Peyer's patch (tissue), 4 donors: ENCODE measurements around the gene CUBN.
A peak's percentile ranks its signal among the peaks of the same experiment; 100 is the strongest.

Experiments used
- POLR2A ChIP-seq, 2 donors: fragments of 450-650 bp; IDR thresholded peaks; one replicate each; pipeline ENCODE4 v1.5.1; 2017; ENCODE audit warnings: antibody characterized with exemption in 2 of 2, mild to moderate bottlenecking in 2 of 2, moderate library complexity in 2 of 2
- TF ChIP-seq, protein P1 (sequence below), 6 experiments: fragments of 450-650 bp in 4 of 6; fragments of 200-600 bp in 2 of 6; sonication (generic) in 1 of 6; IDR thresholded peaks; one replicate each; pipeline ENCODE4 v1.5.1; 2017 to 2019; ENCODE audit warnings: antibody characterized with exemption in 6 of 6, mild to moderate bottlenecking in 3 of 6, moderate library complexity in 1 of 6

DNA sequence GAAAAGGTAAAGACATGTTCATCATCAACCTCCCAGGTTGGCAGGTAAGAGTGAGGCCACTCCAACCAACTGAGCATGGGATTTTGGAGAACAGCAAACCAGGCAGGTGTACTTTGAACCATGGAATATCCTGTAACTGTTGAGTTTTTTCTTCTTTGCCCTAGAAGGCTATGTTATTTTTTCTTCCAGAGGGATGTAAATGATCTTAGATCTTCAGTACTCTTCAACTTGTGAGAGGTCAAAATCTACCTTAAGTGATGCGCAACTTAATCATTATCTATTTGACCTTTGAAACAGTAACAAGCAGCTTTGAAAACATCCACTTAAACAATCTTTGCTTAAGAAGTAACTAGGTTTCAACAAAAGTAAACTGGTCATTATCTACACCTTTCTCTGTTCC lies at the start of gene CUBN:
- TF ChIP-seq, protein P1, sequence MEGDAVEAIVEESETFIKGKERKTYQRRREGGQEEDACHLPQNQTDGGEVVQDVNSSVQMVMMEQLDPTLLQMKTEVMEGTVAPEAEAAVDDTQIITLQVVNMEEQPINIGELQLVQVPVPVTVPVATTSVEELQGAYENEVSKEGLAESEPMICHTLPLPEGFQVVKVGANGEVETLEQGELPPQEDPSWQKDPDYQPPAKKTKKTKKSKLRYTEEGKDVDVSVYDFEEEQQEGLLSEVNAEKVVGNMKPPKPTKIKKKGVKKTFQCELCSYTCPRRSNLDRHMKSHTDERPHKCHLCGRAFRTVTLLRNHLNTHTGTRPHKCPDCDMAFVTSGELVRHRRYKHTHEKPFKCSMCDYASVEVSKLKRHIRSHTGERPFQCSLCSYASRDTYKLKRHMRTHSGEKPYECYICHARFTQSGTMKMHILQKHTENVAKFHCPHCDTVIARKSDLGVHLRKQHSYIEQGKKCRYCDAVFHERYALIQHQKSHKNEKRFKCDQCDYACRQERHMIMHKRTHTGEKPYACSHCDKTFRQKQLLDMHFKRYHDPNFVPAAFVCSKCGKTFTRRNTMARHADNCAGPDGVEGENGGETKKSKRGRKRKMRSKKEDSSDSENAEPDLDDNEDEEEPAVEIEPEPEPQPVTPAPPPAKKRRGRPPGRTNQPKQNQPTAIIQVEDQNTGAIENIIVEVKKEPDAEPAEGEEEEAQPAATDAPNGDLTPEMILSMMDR (IDR thresholded peaks at IDR 0.05): no peak
- peak in 1 of 2 donors; percentile 26 for TF ChIP-seq POLR2A (IDR thresholded peaks at IDR 0.05)
